GM12873 (cell line): ENCODE results near the gene ZDHHC3.

Experiments
- CTCF ChIP-seq: IDR thresholded peaks from 2 replicates; pipeline ENCODE4 v1.5.1; 2012; ENCODE audit warnings: low read depth, mild to moderate bottlenecking, moderate library complexity, low read length, control low read depth; ENCODE audit not compliant: insufficient read depth; ENCODE audit errors: missing control alignments

ZDHHC3 gene

GRCh38 chr3:44954962-44955361, 21.0 kb downstream of the ZDHHC3 start:
- no peak for TF ChIP-seq CTCF

GRCh38 chr3:44954304-44954703, 21.7 kb downstream of the ZDHHC3 start:
- no peak for TF ChIP-seq CTCF

GRCh38 chr3:44952689-44953088, 23.3 kb downstream of the ZDHHC3 start:
- TF ChIP-seq CTCF: no peak

GRCh38 chr3:44950275-44950734, 25.7 kb downstream of the ZDHHC3 start:
- no peak for TF ChIP-seq CTCF

GRCh38 chr3:44948239-44948638, 27.7 kb downstream of the ZDHHC3 start:
- no peak for TF ChIP-seq CTCF

GRCh38 chr3:44942202-44942921, 33.6 kb downstream of the ZDHHC3 start:
- no peak for TF ChIP-seq CTCF

GRCh38 chr3:44939581-44940036, 36.4 kb downstream of the ZDHHC3 start:
- no peak for TF ChIP-seq CTCF
